GM19351 (cell line): ENCODE measurements around the gene PDE6D.
"Not testable (repeated sequence)": the region's sequence is repeated elsewhere in the genome, so short reads cannot be mapped to it uniquely, and the experiment has no call there.

Experiments used
- ATAC-seq: cut with Tn5 transposase; IDR thresholded peaks from one replicate; pipeline ENCODE4 v1.9.1; 2021; ENCODE audit warnings: mild to moderate bottlenecking, moderate library complexity; ENCODE audit not compliant: unreplicated experiment

Gene PDE6D

DNA sequence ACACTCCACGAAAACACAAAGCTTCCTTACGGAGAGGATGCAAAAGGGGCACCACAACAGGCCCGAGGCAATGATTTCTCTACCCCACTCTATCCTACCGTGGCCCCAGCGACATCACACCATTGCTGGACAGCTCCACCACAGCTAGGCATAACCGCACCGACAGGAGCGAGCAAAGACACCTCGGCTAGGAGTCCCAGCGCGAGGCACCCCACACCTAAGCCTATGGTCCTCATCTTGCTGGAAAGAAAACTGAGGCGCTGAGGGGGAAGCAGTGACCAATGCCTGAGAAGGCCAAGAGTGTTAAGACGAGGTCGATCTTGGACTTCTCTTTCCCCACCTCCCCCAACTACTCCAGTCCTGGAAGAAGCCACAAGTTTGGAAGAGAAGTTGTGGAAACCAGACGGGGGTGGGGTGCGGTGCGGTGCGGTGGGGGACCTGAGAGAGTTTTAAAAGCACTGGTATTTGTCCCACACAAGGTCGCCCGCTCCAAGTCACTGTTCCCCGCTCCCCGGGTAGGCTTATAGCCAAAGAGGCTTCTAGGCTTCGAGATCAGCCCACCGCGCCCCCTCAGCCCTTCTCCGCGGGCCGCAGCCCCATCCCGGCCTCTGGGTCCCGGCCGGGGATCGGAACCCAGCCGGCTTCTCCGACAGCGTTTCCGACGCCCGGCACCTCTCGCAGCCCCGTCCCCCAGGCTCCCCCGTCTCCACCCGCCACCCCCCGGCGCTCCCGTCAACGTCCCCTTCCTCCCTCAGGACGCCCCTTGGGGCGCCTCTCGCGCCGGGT is 766 bp downstream of the PDE6D start:
- ATAC-seq, result peak; percentile 4

- no peak for ATAC-seq
Measured at GRCh38 chr2:231769170-231770136, 11.6 kb downstream of the PDE6D start.

GRCh38 chr2:231765496-231765929 is 15.6 kb downstream of the PDE6D start:
- no peak for ATAC-seq

DNA sequence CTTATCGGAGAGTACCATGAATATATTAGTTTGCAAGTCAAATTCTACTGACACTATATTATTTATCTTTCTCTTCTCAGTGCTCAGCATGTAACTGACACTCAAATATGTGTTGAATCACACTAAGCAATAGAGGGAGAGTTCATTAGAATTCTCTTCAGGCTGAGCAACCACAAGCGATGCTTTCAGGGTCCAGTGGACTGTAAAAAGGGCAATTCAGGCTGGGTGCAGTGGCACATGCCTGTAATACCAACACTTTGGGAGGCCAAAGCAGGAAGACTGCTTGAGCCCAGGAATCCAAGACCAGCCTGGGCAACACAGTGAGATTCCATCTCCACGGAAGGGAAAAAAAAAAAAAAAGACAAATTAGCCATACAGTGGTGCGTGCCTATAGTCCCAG is 16.3 kb downstream of the PDE6D start:
- ATAC-seq, result no peak

GRCh38 chr2:231764124-231764523 is 17.0 kb downstream of the PDE6D start:
- no peak for ATAC-seq

DNA sequence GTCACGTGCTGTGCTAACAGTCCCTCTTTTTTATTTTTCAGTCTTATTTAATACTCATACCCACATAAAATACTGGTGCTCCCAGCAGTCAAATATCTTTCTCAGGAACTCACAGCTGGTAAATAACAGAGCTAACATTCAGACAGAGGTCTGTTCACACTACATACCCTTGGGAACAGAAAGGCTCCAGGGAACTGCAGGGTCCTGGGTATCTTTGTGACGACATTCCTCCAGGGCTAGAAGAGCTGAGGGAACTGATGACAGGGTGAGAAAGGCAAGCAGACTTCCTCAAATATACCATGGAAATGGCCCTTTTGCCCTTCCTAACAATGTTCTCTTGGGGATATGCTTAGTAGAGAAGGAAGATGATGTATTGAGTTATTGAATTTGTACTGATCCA is 19.3 kb downstream of the PDE6D start:
- no peak for ATAC-seq

- ATAC-seq, result no peak
Measured at GRCh38 chr2:231752061-231752460, 29.0 kb downstream of the PDE6D start.

DNA sequence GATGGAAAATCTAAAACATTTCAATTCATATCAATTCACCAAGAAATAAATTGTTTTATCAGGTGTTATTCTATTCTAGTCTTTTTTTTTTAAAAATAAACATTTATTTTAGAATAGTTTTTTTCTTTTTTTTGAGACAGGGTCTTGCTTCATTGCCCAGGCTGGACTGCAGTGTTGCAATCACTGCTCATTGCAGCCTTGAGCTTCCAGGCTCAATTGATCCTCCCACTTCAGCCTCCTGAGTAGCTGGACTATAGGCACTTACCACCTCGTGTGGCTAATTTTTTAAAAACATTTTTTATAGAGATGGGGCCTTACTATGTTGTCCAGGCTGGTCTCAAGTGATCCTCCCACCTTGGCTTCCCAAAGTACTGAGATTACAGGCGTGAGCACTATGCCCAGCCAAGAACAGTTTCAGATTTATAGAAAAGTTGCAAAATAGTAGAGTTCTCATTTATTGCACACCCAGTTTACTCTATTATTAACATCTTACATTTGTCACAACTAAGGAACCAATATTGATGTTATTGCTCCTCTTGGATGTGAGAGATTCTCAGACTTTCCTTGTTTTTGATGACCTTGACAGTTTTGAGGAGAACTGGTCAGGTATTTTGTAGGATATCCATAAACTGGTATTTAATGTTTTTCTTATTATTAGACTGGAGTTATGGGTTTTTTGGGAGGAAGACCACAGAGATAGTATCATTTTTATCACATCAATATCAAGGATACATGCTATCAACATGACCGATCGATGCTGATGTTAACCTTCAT is 29.9 kb downstream of the PDE6D start:
- no peak for ATAC-seq

DNA sequence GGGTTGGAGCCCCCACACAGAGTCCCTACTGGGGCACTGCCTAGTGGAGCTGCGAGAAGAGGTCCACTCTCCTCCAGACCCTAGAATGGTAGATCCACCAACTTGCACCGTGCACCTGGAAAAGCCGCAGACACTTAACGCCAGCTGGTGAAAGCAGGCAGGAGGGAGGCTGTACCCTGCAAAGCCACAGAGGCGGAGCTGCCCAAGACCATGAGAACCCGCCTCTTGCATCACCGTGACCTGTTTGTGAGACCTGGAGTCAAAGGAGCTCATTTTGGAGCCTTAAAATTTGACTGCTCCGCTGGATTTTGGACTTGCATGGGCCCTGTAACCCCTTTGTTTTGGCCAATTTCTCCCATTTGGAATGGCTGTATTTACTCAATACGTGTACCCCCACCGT is 32.1 kb downstream of the PDE6D start:
- not testable (repeated sequence) for ATAC-seq

- ATAC-seq, result not testable (repeated sequence)
Measured at GRCh38 chr2:231748153-231748896, 32.8 kb downstream of the PDE6D start.

- no peak for ATAC-seq
Measured at GRCh38 chr2:231745303-231746038, 35.6 kb downstream of the PDE6D start.

DNA sequence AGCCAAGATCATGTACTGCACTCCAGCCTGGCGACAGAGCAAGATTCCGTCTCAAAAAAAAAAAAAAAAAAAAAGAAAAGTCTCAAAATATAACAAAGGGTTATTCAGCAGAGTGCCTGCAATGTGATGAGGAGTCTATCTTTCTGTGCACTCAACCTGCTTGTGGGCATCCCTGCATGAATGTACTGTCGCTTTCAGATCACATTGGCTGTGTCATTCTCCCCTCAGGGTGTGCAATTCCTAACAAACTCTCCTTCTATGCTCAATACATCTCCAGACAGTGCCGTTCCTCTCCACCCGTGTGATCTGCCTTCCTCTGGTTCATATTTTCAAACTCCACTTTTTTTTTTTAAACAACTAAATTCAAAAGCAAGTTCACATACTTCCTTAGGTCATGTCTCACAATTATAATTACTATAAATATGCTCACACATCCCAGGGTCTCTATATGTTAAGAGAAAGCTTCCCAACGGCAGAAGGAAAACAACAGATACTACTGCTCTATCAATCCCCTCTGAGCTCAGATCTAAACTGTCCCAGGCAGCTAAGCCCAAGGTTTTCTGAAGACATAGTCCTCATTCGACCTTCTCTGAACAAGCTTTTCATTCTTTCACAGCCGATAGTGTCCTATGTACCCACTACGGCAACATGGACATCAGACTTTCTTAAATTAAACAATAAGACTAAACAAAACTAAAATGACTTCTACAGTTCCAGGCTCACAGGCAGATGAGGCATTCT is 37.5 kb downstream of the PDE6D start:
- no peak for ATAC-seq

GRCh38 chr2:231737761-231738160 is 43.3 kb downstream of the PDE6D start:
- ATAC-seq, result no peak

- no peak for ATAC-seq
Measured at GRCh38 chr2:231732604-231733003, 48.5 kb downstream of the PDE6D start.

DNA sequence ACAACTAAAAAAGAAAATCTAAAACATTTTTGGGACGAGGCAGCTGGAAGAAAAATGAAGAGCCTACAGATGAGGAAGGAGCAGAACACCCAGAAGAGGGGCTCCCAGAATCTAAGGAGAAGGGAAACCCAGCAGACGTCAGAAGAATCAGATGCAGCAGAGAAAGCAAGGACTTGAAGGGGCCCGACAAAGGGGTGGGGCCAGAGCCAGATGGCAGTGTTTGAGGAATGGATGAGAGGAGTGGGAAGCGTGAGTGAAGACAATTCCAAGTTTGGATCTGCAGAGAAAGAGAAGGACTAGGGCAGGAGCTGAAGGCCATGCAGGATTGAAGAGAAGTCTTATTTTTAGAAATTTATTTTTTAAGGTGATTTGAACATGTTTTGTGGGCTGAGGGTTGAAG is 53.5 kb downstream of the PDE6D start:
- ATAC-seq, result no peak

GRCh38 chr2:231726276-231726675 is 54.8 kb downstream of the PDE6D start:
- ATAC-seq, result no peak

- ATAC-seq, result no peak
Measured at GRCh38 chr2:231725476-231725875, 55.6 kb downstream of the PDE6D start.

DNA sequence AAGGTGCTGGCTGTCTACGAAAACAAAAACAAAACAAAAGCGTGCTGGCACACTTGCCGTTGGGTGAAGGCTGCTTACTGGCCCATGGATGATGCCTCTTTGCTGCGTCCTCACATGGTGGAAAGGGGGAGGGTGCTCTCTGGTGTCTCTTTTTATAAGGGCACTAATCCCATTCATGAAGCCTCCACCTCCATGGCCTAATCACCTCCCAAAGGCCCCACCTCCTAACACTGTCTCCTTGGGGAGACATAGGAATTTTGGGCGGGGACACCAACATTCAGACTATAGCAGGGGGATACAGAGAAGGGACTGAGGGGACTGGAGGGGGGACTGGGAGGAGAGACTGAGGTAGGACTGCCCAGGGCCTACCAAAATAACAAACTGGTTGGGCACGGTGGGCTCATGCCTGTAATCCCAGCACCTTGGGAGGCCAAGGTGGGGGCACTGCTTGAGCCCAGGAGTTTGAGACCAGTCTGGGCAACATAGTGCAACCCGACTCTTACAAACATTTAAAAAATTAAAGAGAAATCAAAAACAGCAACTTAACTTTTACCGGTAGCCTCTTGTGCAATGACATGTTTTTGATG is 58.3 kb downstream of the PDE6D start:
- no peak for ATAC-seq
